H1 (cell line): ENCODE measurements around the gene RAPGEF1. TPM values are rescaled to one million over a fixed set of nuclear protein-coding genes. Genes with fewer than 3 reads are reported as not detected.

Source experiments
- CTCF ChIA-PET: fragments of 300-600 bp; sonication (Branson Sonifier 250); formaldehyde crosslinking; loops from one replicate; lab custom pipeline; 2021; ENCODE audit not compliant: partially characterized antibody; lab: Charles Lee
- POLR2A ChIA-PET: fragments of 300-600 bp; sonication (Branson Sonifier 250); formaldehyde crosslinking; loops from one replicate; lab custom pipeline; 2021; ENCODE audit warnings: inconsistent platforms; ENCODE audit not compliant: partially characterized antibody; lab: Charles Lee
- DNase-seq, 2 experiments: peaks; one replicate each; pipeline versions ENCODE4 v3.0.0 to v3.0.0-alpha.2; 2010 to 2022; ENCODE audit warnings: low spot score in 2 of 2, low read depth in 1 of 2, mixed read lengths in 1 of 2
- FAIRE-seq: peaks from 2 replicates; lab custom pipeline; 2011; peaks lifted over from hg19 to GRCh38; lab: Jason Lieb, UNC
- H2AFZ ChIP-seq: 2 replicates; pipeline ENCODE4 v1.8.1; 2012; ENCODE audit warnings: low read length, inconsistent platforms
- H2AK5ac ChIP-seq: 2 replicates; pipeline ENCODE4 v1.6.1; 2013; ENCODE audit warnings: low read depth, low read length
- H2BK120ac ChIP-seq: replicated peaks from 2 replicates; pipeline ENCODE3; 2013; ENCODE audit warnings: low read depth, low read length, inconsistent platforms
- H2BK12ac ChIP-seq: 2 replicates; pipeline ENCODE4 v1.6.1; 2013; ENCODE audit warnings: low read depth, low read length
- H2BK15ac ChIP-seq: 2 replicates; pipeline ENCODE4 v1.6.1; 2013; ENCODE audit warnings: low read length
- H2BK20ac ChIP-seq: 2 replicates; pipeline ENCODE4 v1.6.1; 2013; ENCODE audit warnings: low read length
- H2BK5ac ChIP-seq: 2 replicates; pipeline ENCODE4 v1.6.1; 2013; ENCODE audit warnings: low read depth, low read length
- H3K14ac ChIP-seq: 2 replicates; pipeline ENCODE4 v1.6.1; 2013; ENCODE audit warnings: inconsistent platforms; ENCODE audit not compliant: insufficient read length
- H3K18ac ChIP-seq: 2 replicates; pipeline ENCODE4 v1.6.1; 2013; ENCODE audit warnings: low read length; ENCODE audit errors: extremely low read depth
- H3K23ac ChIP-seq: 2 replicates; pipeline ENCODE4 v1.6.1; 2013; ENCODE audit warnings: inconsistent platforms; ENCODE audit not compliant: insufficient read length
- H3K23me2 ChIP-seq: 2 replicates; pipeline ENCODE4 v1.6.1; 2013; ENCODE audit warnings: low read depth, low read length
- H3K27ac ChIP-seq: 2 replicates; pipeline ENCODE4 v1.6.1; 2011; ENCODE audit warnings: low read depth, low read length, inconsistent platforms
- H3K27me3 ChIP-seq, 4 experiments: replicated peaks in 1 of 4; 1 replicate in 1 of 4; 2 replicates in 3 of 4; pipeline versions ENCODE4 v1.6.1 to v1.8.1; 2011 to 2013; ENCODE audit warnings: low read length in 3 of 4, mild to moderate bottlenecking in 3 of 4, inconsistent platforms in 2 of 4, mixed read lengths in 2 of 4, moderate library complexity in 1 of 4; ENCODE audit not compliant: control insufficient read depth in 3 of 4, insufficient read depth in 3 of 4; ENCODE audit errors: extremely low read depth in 1 of 4
- H3K36me3 ChIP-seq, 4 experiments: 2 replicates each; pipeline versions ENCODE4 v1.6.1 to v1.8.1; 2011 to 2013; ENCODE audit warnings: mild to moderate bottlenecking in 4 of 4, low read length in 3 of 4, moderate library complexity in 2 of 4, control low read depth in 1 of 4, inconsistent platforms in 1 of 4; ENCODE audit not compliant: insufficient read depth in 4 of 4, control insufficient read depth in 2 of 4
- H3K4ac ChIP-seq: replicated peaks from 2 replicates; pipeline ENCODE3; 2013; ENCODE audit warnings: low read length, low read depth, mixed read lengths, inconsistent platforms; ENCODE audit not compliant: insufficient read length
- H3K4me1 ChIP-seq, 4 experiments: replicated peaks in 1 of 4; 1 replicate in 1 of 4; 2 replicates in 3 of 4; pipeline versions ENCODE4 v1.6.1 to v1.8.1; 2011 to 2013; ENCODE audit warnings: low read length in 3 of 4, inconsistent platforms in 2 of 4, mixed read lengths in 1 of 4; ENCODE audit not compliant: insufficient read depth in 4 of 4, control insufficient read depth in 3 of 4
- H3K4me2 ChIP-seq, 2 experiments: 2 replicates each; pipeline versions ENCODE4 v1.6.1 to v1.8.1; 2011 to 2013; ENCODE audit warnings: low read depth in 2 of 2, low read length in 2 of 2, control low read depth in 1 of 2, inconsistent platforms in 1 of 2, mild to moderate bottlenecking in 1 of 2; ENCODE audit not compliant: insufficient read depth in 1 of 2
- H3K4me3 ChIP-seq, 4 experiments: fragments of 200-600, 300-600 bp in 1 of 4; sonication (generic), shearing (Covaris generic), sonication (Bioruptor Twin) in 1 of 4; 2 replicates each; pipeline versions ENCODE4 v1.5.1 to v1.8.1; 2011 to 2016; ENCODE audit warnings: low read length in 4 of 4, low read depth in 3 of 4, control low read depth in 2 of 4, inconsistent platforms in 2 of 4, mild to moderate bottlenecking in 2 of 4, mixed read lengths in 1 of 4, moderate library complexity in 1 of 4; ENCODE audit not compliant: insufficient read depth in 2 of 4; ENCODE audit errors: extremely low read depth in 1 of 4
- H3K56ac ChIP-seq: replicated peaks from 2 replicates; pipeline ENCODE3; 2013; ENCODE audit warnings: low read depth, mild to moderate bottlenecking, mixed read lengths, low read length, inconsistent platforms; ENCODE audit not compliant: insufficient read length
- H3K79me1 ChIP-seq: 2 replicates; pipeline ENCODE4 v1.6.1; 2013; ENCODE audit warnings: low read depth, low read length, control low read depth
- H3K79me2 ChIP-seq, 2 experiments: 2 replicates each; pipeline versions ENCODE4 v1.6.1 to v1.8.1; 2012 to 2013; ENCODE audit warnings: low read length in 2 of 2, mild to moderate bottlenecking in 2 of 2, inconsistent platforms in 1 of 2; ENCODE audit not compliant: insufficient read depth in 2 of 2, control insufficient read depth in 1 of 2
- H3K9ac ChIP-seq, 4 experiments: replicated peaks in 1 of 4; 1 replicate in 1 of 4; 2 replicates in 3 of 4; pipeline versions ENCODE4 v1.6.1 to v1.8.1; 2011 to 2013; ENCODE audit warnings: low read depth in 3 of 4, low read length in 3 of 4, control low read depth in 2 of 4, mild to moderate bottlenecking in 2 of 4, moderate library complexity in 2 of 4, inconsistent platforms in 1 of 4; ENCODE audit errors: extremely low read depth in 1 of 4
- H3K9me3 ChIP-seq, 2 experiments: 2 replicates each; pipeline versions ENCODE4 v1.6.1 to v1.8.1; 2012 to 2013; ENCODE audit warnings: mild to moderate bottlenecking in 2 of 2, moderate library complexity in 2 of 2, control low read depth in 1 of 2, inconsistent platforms in 1 of 2, low read depth in 1 of 2, low read length in 1 of 2, mixed read lengths in 1 of 2; ENCODE audit not compliant: insufficient read depth in 2 of 2
- H4K20me1 ChIP-seq, 2 experiments: replicated peaks in 1 of 2; 2 replicates each; pipeline versions ENCODE3 to v1.8.1; 2011 to 2013; ENCODE audit warnings: inconsistent platforms in 2 of 2, low read length in 2 of 2, mild to moderate bottlenecking in 1 of 2; ENCODE audit not compliant: insufficient read depth in 2 of 2, control insufficient read depth in 1 of 2
- H4K5ac ChIP-seq: 2 replicates; pipeline ENCODE4 v1.6.1; 2013; ENCODE audit warnings: low read length, low read depth, mixed read lengths, inconsistent platforms; ENCODE audit not compliant: insufficient read length
- H4K8ac ChIP-seq: 2 replicates; pipeline ENCODE4 v1.8.0; 2013; ENCODE audit warnings: mild to moderate bottlenecking, moderate library complexity, low read length, inconsistent platforms; ENCODE audit not compliant: insufficient read depth; ENCODE audit errors: extremely low read depth
- H4K91ac ChIP-seq: replicated peaks from 2 replicates; pipeline ENCODE3; 2013; ENCODE audit warnings: low read length, mixed read lengths, inconsistent platforms; ENCODE audit not compliant: insufficient read length
- BRCA1 ChIP-seq: IDR thresholded peaks from 2 replicates; pipeline ENCODE4 v1.6.1; 2012; ENCODE audit warnings: low read depth, low read length, improper control_type of control experiment
- CHD1 ChIP-seq: IDR thresholded peaks from 2 replicates; pipeline ENCODE4 v1.6.1; 2012; ENCODE audit warnings: low read depth, low read length, improper control_type of control experiment
- CREB1 ChIP-seq: IDR thresholded peaks from 2 replicates; pipeline ENCODE4 v1.6.1; 2012; ENCODE audit warnings: inconsistent platforms
- EGR1 ChIP-seq: IDR thresholded peaks from 2 replicates; pipeline ENCODE4 v1.6.1; 2011; ENCODE audit warnings: low read depth, low read length, borderline replicate concordance
- FOSL1 ChIP-seq: IDR thresholded peaks from 2 replicates; pipeline ENCODE4 v1.6.1; 2011; ENCODE audit warnings: mild to moderate bottlenecking, low read depth, low read length, moderate library complexity; ENCODE audit not compliant: insufficient read depth
- JUND ChIP-seq: IDR thresholded peaks from 2 replicates; pipeline ENCODE4 v1.6.1; 2011; ENCODE audit warnings: mild to moderate bottlenecking, improper control_type of control experiment, low read length
- SAP30 ChIP-seq: fragments of 300-600 bp; sonication (generic); IDR thresholded peaks from 2 replicates; pipeline ENCODE4 v1.7.1; 2012; ENCODE audit warnings: low read length, moderate library complexity, mild to moderate bottlenecking, inconsistent platforms; ENCODE audit not compliant: insufficient read depth, insufficient replicate concordance
- SIRT6 ChIP-seq: IDR thresholded peaks from one replicate; pipeline ENCODE4 v1.7.1; 2012; ENCODE audit warnings: low read length, inconsistent platforms
- SIX5 ChIP-seq: IDR thresholded peaks from 2 replicates; pipeline ENCODE4 v1.6.1; 2011; ENCODE audit warnings: mild to moderate bottlenecking, low read depth, low read length
- SP4 ChIP-seq: IDR thresholded peaks from 2 replicates; pipeline ENCODE4 v1.6.1; 2012; ENCODE audit warnings: low read length, inconsistent platforms
- SRF ChIP-seq: IDR thresholded peaks from 2 replicates; pipeline ENCODE4 v1.6.1; 2011; ENCODE audit warnings: mild to moderate bottlenecking, low read depth, low read length, moderate library complexity
- TEAD4 ChIP-seq: IDR thresholded peaks from 2 replicates; pipeline ENCODE4 v1.6.1; 2012; ENCODE audit warnings: low read depth, low read length, inconsistent platforms, mixed read lengths
- WGBS, 2 experiments: shearing (Covaris generic) in 1 of 2; methylation state at CpG; one replicate each; pipeline versions ENCODE4 v1.1.6 to v1.1.7; 2013 to 2015; ENCODE audit warnings: low lambda C conversion rate in 2 of 2, mixed read lengths in 2 of 2, inconsistent platforms in 1 of 2, low coverage in 1 of 2, missing lambda C conversion rate in 1 of 2; ENCODE audit not compliant: insufficient replicate concordance in 2 of 2, insufficient coverage in 1 of 2, insufficient read length in 1 of 2; ENCODE audit errors: extremely low coverage in 1 of 2, missing lambda C conversion rate in 1 of 2; 5-methylcytosine and 5-hydroxymethylcytosine counted together
- polyA plus RNA-seq, 7 experiments: library from polyadenylated mRNA; depleted of rRNA in 3 of 7; stranded (reverse) in 5 of 7; unstranded in 2 of 7; fragments of >200 nt in 5 of 7; fragments of 200-250 nt in 2 of 7; gene quantifications; 1 replicate in 5 of 7; 2 replicates in 1 of 7; 4 replicates in 1 of 7; pipeline versions ENCODE4 v1.2.1 to v1.2.3, GENCODE V29; 2011 to 2013; ENCODE audit warnings: missing spikeins in 2 of 7, mixed read lengths in 2 of 7
- total RNA-seq: library from RNA; stranded (reverse); fragmentation: NEBNext Ultra II Directional; extraction: Animal tissue kit (Norgen Biotek cat#: 25700); gene quantifications from 2 replicates; pipeline ENCODE4 v1.2.1, GENCODE V29; 2021

Gene RAPGEF1
- total and polyA plus RNA-seq, 2 of the 8 experiments (the other 6 are each of a cell fraction or from before 2014, with no cell fraction given) = 29.7 to 78.9 TPM

DNA sequence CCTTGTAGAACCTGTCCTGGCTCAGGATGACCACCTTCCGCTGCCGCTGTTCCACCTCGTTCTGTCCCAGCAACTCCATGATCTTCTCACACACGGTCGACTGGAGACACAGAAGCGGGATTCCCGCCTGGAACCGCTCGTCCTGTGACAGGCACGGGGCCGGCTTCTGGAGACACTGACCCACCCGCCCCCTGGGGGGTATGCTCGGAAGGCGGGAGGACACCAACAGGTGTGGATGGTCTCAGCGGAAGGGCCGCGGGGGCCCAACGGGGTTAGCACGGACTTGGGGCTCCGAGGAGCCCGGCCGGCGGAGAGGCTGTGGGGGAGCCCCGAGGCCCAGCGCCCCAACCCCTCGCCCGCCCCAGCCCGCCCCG is 209.3 kb downstream of the RAPGEF1 start:
- Histone ChIP-seq H3K56ac (no peak overlapping the region), H3K79me1 (0 out of 2 replicates have a peak, but pooled peaks cover 4% of the 10 kb centered on the region), H3K4me2 (peak overlapping the region; percentile 74 to 98), H3K4me3 (peak overlapping the region; percentile 65 to 92 (median 72)), H2BK120ac (no peak overlapping the region), H3K23me2 (peaks cover 5% of the 10 kb centered on the region; the same call in 1 of the 2 replicates), H3K4me1 (peaks cover 0 to 8% (median 4%) of the 10 kb centered on the region in 4 experiments; a peak in 6 of 7 replicates), H2BK5ac (no peak overlapping the region), H2BK15ac (no peak overlapping the region), H4K5ac (no peak overlapping the region), H4K8ac (no peak overlapping the region), H4K91ac (no peak overlapping the region), H3K14ac (no peak overlapping the region), H2AFZ (no peak overlapping the region), H3K27ac (no peak overlapping the region; the same call in 1 of the 2 replicates), H3K23ac (no peak overlapping the region), H2AK5ac (no peak overlapping the region), H3K18ac (no peak overlapping the region; the same call in 1 of the 2 replicates), H3K9ac (peak overlapping the region; percentile 52 to 94 (median 66); a peak in 6 of 7 replicates), H3K9me3 (no peaks in the 10 kb centered on the region), H3K36me3 (peaks cover 14 to 26% (median 24%) of the 10 kb centered on the region in 4 experiments; a peak in 7 of 8 replicates), H3K79me2 (peaks cover 0 to 6% of the 10 kb centered on the region in 2 experiments; a peak in 1 of 4 replicates), H3K4ac (peak overlapping the region; percentile 6), H2BK12ac (no peak overlapping the region), H4K20me1 (peaks cover 1 to 6% of the 10 kb centered on the region in 2 experiments), H3K27me3 (no peaks in the 10 kb centered on the region), H2BK20ac (no peak overlapping the region)
- WGBS, 2 experiments = 8% methylated on average over 18 of the region's 29 CpGs; no CpG with 5 or more reads in 1 of the 2 experiments
- ChIA-PET CTCF (no interaction called here), POLR2A (interaction anchor here (1.0 to 5.0 kb wide), 2 partner anchors 12 to 127 kb away, joined by 4 to 22 read pairs; no protein-coding TSS in a partner anchor)
- no peak for FAIRE-seq
- DNase-seq = peak in 1 of 2 experiments; percentile 68
- TF ChIP-seq SIX5 (no peak), TEAD4 (no peak), CREB1 (no peak), CHD1 (no peak), EGR1 (no peak), SIRT6 (no peak), JUND (no peak), SRF (no peak), SP4 (no peak), SAP30 (peak; percentile 56), FOSL1 (no peak), BRCA1 (no peak)
